Gastroesophageal sphincter (tissue), 3 donors: ENCODE data around the gene RIPK1.

ENCODE experiments used
- CTCF ChIP-seq, 4 experiments: fragments of 200-600 bp in 2 of 4; fragments of 450-650 bp in 2 of 4; sonication (generic) in 1 of 4; IDR thresholded peaks; one replicate each; pipeline ENCODE4 v1.5.1; 2017 to 2019; ENCODE audit warnings: antibody characterized with exemption in 4 of 4, mild to moderate bottlenecking in 2 of 4, moderate library complexity in 2 of 4
- EP300 ChIP-seq: sonication (generic); formaldehyde crosslinking; IDR thresholded peaks from one replicate; pipeline ENCODE4 v1.6.1; 2017; ENCODE audit warnings: antibody characterized with exemption, mild to moderate bottlenecking
- POLR2A ChIP-seq, 2 donors: fragments of 450-650 bp; IDR thresholded peaks; one replicate each; pipeline ENCODE4 v1.6.1; 2017; ENCODE audit warnings: antibody characterized with exemption in 2 of 2, mild to moderate bottlenecking in 2 of 2, moderate library complexity in 1 of 2
- POLR2AphosphoS5 ChIP-seq: sonication (generic); formaldehyde crosslinking; IDR thresholded peaks from one replicate; pipeline ENCODE4 v1.6.1; 2017; ENCODE audit warnings: antibody characterized with exemption

GRCh38 chr6:3162067-3162497, 93.8 kb downstream of the RIPK1 start:
- TF ChIP-seq CTCF (IDR thresholded peaks at IDR 0.05) (no peak), POLR2A (IDR thresholded peaks at IDR 0.05) (no peak), POLR2AphosphoS5 (no peak), EP300 (no peak)
